Endodermal cell (in vitro differentiated cells): ENCODE results near the gene CSF3. TPM values are rescaled to one million over a fixed set of nuclear protein-coding genes. Genes with fewer than 3 reads are reported as not detected.

Experiments
- DNase-seq: peaks from one replicate; pipeline ENCODE4 v3.0.0-alpha.2; 2017
- H3K27ac ChIP-seq: 2 replicates; pipeline ENCODE4 v1.5.1; 2013; ENCODE audit warnings: mild to moderate bottlenecking, low read depth, low read length, moderate library complexity
- H3K27me3 ChIP-seq: 2 replicates; pipeline ENCODE4 v1.6.1; 2013; ENCODE audit warnings: mild to moderate bottlenecking, low read length, moderate library complexity; ENCODE audit not compliant: insufficient read depth, control insufficient read depth, poor library complexity, severe bottlenecking
- H3K36me3 ChIP-seq: 2 replicates; pipeline ENCODE4 v1.7.0; 2013; ENCODE audit warnings: mild to moderate bottlenecking, low read length, moderate library complexity; ENCODE audit not compliant: control insufficient read depth, insufficient read depth
- H3K4me1 ChIP-seq: one replicate; pipeline ENCODE4 v1.7.0; 2013; ENCODE audit warnings: low read length; ENCODE audit not compliant: control insufficient read depth, insufficient read depth
- H3K4me3 ChIP-seq: 2 replicates; pipeline ENCODE4 v1.5.1; 2013; ENCODE audit warnings: mild to moderate bottlenecking, low read length, moderate library complexity
- H3K9ac ChIP-seq: 2 replicates; pipeline ENCODE4 v1.6.1; 2013; ENCODE audit warnings: mild to moderate bottlenecking, low read length, moderate library complexity; ENCODE audit not compliant: poor library complexity, severe bottlenecking; ENCODE audit errors: extremely low read depth
- H3K9me3 ChIP-seq: 2 replicates; pipeline ENCODE4 v1.6.1; 2013; ENCODE audit warnings: mild to moderate bottlenecking, low read length, moderate library complexity; ENCODE audit not compliant: control insufficient read depth
- H3K27ac Mint-ChIP-seq: 2 replicates; pipeline ENCODE4 v1.8.0; 2020; ENCODE audit warnings: mixed read lengths
- H3K27me3 Mint-ChIP-seq: 2 replicates; pipeline ENCODE4 v1.8.0; 2021; ENCODE audit warnings: mild to moderate bottlenecking, mixed read lengths; ENCODE audit not compliant: insufficient read depth
- H3K36me3 Mint-ChIP-seq: 2 replicates; pipeline ENCODE4 v1.8.0; 2020; ENCODE audit warnings: low read depth, mixed read lengths
- H3K4me1 Mint-ChIP-seq: 2 replicates; pipeline ENCODE4 v1.8.0; 2020; ENCODE audit warnings: mixed read lengths
- H3K4me3 Mint-ChIP-seq: 2 replicates; pipeline ENCODE4 v1.8.0; 2020; ENCODE audit warnings: mild to moderate bottlenecking, moderate library complexity, mixed read lengths
- H3K9me3 Mint-ChIP-seq: 2 replicates; pipeline ENCODE4 v1.8.0; 2020; ENCODE audit warnings: mild to moderate bottlenecking, mixed read lengths
- CTCF ChIP-seq: fragments of 200-600 bp; sonication (generic); conservative IDR thresholded peaks from 2 replicates; pipeline ENCODE4 v1.5.0; 2021; ENCODE audit warnings: antibody characterized with exemption, mild to moderate bottlenecking
- WGBS, 2 experiments: methylation state at CpG; one replicate each; pipeline versions ENCODE4 v1.1.5 to v1.1.7; 2013; ENCODE audit warnings: missing lambda C conversion rate in 2 of 2, mixed read lengths in 1 of 2; ENCODE audit not compliant: insufficient coverage in 1 of 2, insufficient read length in 1 of 2; 5-methylcytosine and 5-hydroxymethylcytosine counted together
- microRNA-seq: library from miRNA; unstranded; fragments of <30 nt; microRNA quantifications from one replicate; pipeline ENCODE4 v1.2.0, GENCODE V29; 2020; ENCODE audit warnings: borderline microRNAs expressed
- total RNA-seq, 2 donors: library from RNA; stranded (reverse); fragmentation: NEBNext Ultra II Directional in 1 of 2; extraction: Animal tissue kit (Norgen Biotek cat#: 25700) in 1 of 2; gene quantifications; 2 replicates in 1 of 2; 3 replicates in 1 of 2; pipeline ENCODE4 v1.2.1, GENCODE V29; 2021

CSF3 gene
- total RNA-seq, 2 donors from 2014 or later, result not detected

GRCh38 chr17:40065769-40066510 lies 50.7 kb downstream of the CSF3 start:
- DNase-seq, result peak; percentile 52
- Histone ChIP-seq H3K27me3 (peaks cover 12% of the 10 kb centered on the region), H3K4me1 (peaks cover 10% of the 10 kb centered on the region), H3K9me3 (no peaks in the 10 kb centered on the region), H3K27ac (no peak overlapping the region), H3K4me3 (no peak overlapping the region), H3K36me3 (no peaks in the 10 kb centered on the region), H3K9ac (no peak overlapping the region)
- 82 to 86% methylated on average over 5 to 11 of the region's 11 CpGs for WGBS, 2 experiments
- TF ChIP-seq CTCF, result no peak
- H3K27ac Mint-ChIP-seq, result no peak overlapping the region
- no peaks in the 10 kb centered on the region for H3K36me3 Mint-ChIP-seq
- H3K4me1 Mint-ChIP-seq, result peaks cover 56% of the 10 kb centered on the region
- no peaks in the 10 kb centered on the region for H3K9me3 Mint-ChIP-seq
- peaks cover 28% of the 10 kb centered on the region for H3K27me3 Mint-ChIP-seq
- no peak overlapping the region for H3K4me3 Mint-ChIP-seq

Small RNAs within 50 kb of the gene (microRNA-seq; reads per million reads assigned to microRNA genes)
- not detected for gene MIR6884

Other genes with a start within 250 kb of the CSF3 start
- under 1 TPM; 0.11 to 0.18 TPM for gene IKZF3, start 151.1 kb upstream of the CSF3 start, total RNA-seq
- not detected for gene ZPBP2, start 147.2 kb upstream of the CSF3 start, total RNA-seq
- 10 to 100 TPM; 16.6 to 30.9 TPM for gene GSDMB, start 96.8 kb upstream of the CSF3 start, total RNA-seq
- 10 to 100 TPM; 77.7 to 83.8 TPM for gene ORMDL3, start 87.8 kb upstream of the CSF3 start, total RNA-seq
- gene LRRC3C, start 87.7 kb upstream of the CSF3 start, total RNA-seq, result not detected
- not detected for gene GSDMA, start 52.4 kb upstream of the CSF3 start, total RNA-seq
- gene PSMD3, start 34.6 kb upstream of the CSF3 start, total RNA-seq, result 100 to 1,000 TPM; 152 to 164 TPM
- 100 to 1,000 TPM; 106 to 124 TPM for gene MED24, start 39.0 kb downstream of the CSF3 start, total RNA-seq
- 10 to 100 TPM; 12.7 to 14.4 TPM for gene THRA, start 47.5 kb downstream of the CSF3 start, total RNA-seq
- gene NR1D1, start 85.1 kb downstream of the CSF3 start, total RNA-seq, result 1 to 10 TPM; 3.0 to 4.4 TPM
- 100 to 1,000 TPM in 1 of 2 donors, 10 to 100 TPM in 1; 95.4 to 108 TPM for gene MSL1, start 106.5 kb downstream of the CSF3 start, total RNA-seq
- 100 to 1,000 TPM; 113 to 116 TPM for gene CASC3, start 125.1 kb downstream of the CSF3 start, total RNA-seq
- 10 to 100 TPM; 15.6 to 20.8 TPM for gene RAPGEFL1, start 162.0 kb downstream of the CSF3 start, total RNA-seq
- 10 to 100 TPM; 22.5 to 25.3 TPM for gene WIPF2, start 203.9 kb downstream of the CSF3 start, total RNA-seq